DMS 273 treated with DMSO at 0.1 percent for 48 hours (cell line): ENCODE results near the gene LUZP2.

Source experiments
- DNase-seq: peaks from one replicate; lab custom pipeline; 2025; lab: John Stamatoyannopoulos, UW

The LUZP2 gene

DNA sequence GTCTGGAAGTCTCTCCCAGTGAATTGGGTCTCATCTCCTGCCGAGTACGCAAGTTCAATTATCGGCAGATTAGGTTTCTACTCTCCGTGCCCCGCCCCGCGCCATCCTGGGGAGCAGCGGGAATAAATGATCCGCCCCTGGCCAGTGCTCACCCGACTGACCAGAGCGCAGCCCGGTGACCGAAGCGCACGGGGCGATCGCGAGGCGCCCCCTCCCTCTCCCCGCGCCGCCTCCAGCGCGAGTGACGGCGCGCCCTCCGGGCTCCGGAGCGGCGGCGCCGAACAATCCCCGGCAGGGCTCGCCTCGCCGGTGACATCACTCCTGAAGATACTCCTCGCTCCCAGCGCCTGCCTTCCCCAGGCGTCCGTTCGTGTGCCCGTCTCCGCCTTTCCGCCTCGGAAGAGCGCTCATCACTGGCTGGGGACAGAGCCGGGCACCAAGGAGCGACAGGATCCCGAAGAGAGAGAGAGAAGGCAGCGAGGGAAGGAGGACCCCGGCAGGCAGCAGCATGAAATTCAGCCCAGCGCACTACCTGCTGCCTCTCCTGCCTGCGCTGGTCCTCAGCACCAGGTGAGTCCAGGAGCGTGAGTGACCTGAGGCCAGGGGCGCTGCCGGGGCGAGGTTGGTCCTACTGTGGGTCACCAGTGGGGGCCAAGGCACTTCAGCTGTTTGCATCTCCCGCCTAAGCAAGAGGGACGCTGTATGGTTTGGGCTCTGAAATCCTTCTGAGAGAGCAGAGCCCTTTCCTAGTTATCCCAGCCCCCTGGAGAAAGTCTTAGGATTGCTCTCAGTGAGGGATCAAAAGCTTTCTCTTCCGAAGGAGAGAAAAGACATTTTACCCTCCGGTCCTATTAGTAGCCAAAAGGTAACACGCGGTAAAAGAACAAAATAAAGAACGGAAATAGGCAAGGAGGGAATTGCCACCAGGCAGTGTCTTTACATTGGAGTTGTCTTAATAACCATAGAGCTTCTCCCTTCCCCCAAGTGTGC lies at the start of gene LUZP2:
LUZP2 (plus strand) TSS at position 318 of the 990 bp plus-strand sequence.
- DNase-seq, result no peak

DNA sequence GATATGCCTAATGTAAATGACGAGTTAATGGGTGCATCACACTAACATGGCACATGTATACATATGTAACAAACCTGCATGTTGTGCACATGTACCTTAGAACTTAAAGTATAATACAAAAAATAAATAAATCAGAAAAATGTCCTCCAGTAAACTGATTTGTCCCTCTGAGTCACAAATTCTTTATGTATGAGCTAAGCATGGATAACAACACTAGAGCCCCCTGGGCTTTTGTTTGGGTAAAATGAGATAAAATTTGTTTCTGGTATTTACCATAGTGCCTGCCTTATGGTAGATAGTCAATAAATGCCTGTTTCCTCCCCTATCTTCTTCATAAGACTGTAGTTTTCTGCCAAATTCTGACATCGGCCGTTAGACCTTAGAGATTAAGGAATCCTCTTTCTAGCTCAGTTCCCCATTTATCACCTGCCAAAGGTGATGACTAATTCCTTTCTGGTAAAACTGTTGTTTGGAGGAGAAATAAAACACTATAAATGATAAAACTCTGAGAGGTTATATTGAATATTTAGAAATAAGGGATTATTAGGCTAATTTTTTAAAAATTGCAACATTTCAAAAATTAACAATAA lies 43.6 kb upstream of the LUZP2 start:
- no peak for DNase-seq

DNA sequence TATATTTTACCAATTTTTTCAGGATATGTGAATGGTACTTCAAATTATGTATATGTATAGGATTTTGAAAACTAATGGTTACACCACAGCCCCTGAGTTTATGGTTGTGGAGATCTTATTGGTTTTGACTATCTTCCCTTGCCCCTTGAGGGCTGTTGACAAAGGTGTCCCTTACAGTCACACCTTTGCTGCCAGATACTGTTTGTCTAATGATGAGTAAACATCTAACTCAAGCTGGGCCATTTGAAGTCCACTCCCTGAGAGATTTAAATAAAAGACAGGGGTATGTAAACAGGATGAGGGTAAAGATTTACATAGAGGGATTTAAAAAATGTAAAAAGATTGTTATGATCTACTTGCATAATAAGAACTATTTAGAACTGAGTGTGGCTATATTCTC lies 38.9 kb upstream of the LUZP2 start:
- DNase-seq, result no peak

DNA sequence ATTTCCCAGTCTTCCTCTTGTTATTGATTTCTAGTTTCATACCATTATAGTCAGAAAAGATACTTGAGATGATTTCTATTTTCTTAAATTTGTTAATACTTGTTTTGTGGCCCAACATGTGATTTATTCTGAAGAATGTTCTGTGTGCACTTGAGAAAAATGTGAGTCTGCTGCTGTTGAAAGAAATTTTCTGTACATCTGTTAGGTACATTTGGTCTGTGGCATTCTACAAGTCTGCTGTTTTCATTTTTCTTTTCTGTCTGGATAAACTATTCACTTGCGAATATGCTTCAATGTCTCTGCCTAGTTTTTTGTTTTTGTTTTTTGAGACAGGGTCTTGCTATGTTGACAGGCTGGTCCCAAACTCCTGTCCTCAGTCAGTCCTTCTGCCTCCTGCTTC lies 26.4 kb upstream of the LUZP2 start:
- DNase-seq, result no peak

DNA sequence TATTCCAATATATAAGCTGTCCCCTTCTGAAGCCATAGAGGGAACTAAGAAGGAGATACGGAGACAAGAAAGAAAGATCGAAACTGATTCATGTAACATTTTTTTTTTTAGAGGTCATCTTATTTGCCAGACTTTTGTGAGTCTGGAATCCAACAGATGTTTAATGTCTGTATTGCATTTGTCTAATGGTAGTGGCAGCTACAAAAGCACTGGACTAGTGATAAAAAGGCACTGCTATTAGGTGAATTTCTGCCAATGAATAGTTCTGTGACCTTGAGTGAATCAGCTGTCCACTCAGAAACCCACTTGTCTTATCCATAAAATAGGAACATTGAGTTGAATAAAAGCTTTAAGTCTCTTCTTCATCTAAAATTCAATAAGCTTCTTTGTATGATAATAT lies 25.8 kb upstream of the LUZP2 start:
- DNase-seq, result no peak

DNA sequence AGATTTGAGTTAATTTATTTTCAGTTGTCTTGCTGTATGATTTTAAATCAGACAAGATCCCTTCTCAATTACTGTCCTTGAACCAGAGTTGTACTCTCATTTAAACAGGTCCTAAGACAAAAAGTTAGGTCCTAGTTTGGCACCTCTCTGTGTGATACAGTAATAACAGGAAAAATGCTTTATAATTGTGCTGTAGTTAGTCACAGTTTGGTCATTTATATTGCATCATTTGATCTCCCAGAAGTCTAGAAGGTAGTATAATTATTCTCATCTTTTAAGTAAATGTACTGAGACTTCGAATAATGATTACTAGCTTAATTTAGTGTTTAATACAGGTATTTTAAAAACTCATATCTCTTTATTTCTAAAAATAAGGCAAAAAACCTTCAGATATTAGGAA lies 18.1 kb upstream of the LUZP2 start:
- DNase-seq, result no peak

DNA sequence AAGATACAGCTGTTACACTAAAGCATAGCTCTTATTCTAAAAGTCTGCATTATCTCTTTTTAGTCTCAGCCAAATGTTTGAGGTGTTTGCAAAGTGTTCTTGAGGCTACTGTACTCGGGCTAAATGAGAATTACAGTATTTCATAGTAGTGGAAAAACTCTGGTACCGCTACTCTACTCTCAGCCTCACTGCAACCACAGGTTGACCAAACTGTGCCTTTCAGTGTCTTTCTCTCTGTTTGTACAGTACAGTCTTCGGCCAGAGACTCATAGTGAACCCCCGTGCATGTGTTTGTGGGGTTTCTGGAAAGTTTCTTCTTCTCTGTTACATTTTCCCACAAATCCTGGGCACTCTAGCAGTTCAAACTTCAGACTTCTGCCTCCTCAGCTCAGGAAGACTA lies 7.4 kb upstream of the LUZP2 start:
- no peak for DNase-seq

DNA sequence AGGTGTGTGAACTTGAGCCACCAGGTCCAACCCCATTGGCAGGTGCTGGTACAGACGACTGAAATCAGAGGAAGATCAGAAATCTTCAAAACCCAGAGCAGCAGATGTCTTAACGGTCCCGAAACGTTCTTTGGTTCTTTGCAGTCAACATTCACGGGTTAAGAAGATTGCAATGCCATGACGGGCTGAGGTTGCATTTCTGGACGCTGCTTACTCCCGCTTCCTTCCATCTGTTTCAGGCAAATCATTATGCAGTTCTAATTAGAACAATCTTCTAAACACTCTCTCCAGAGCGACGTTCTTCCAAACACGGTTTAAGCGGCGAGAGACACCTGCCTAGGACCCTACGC lies 492 bp upstream of the LUZP2 start:
- DNase-seq, result no peak

DNA sequence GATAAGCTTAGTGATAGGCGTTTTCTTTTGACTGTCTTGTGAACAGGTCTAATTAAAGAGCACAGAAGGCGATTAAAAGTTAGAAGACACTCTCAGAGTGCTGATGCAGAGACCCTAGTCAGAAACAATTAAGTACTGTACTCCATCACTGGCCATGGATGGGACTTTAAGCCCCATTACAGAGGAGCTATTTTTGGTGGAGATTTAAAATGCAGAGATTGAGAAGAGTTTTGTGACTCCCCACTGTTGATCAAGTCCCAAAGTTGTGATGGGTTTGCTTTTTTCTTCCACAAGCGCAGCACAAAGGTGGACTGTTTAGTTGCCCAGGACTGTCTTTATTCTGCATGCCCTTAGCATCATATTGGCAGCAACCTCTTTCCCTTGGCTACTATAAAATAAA lies 978 bp downstream of the LUZP2 start:
- no peak for DNase-seq

DNA sequence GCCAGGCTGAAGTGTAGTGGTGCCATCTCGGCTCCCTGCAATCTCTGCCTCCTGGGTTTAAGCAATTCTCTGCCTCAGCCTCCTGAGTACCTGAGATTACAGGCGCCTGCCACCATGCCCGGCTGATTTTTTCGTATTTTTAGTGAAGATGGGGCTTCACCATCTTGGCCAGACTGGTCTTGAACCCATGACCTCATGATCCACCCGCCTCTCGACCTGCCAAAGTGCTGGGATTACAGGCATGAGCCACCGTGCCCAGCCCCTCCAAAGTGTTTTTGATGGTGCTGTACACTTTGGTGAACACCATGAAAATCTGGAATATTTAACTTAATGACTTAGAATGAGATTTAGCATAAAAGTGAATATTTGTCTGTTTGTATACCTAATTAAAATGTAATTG lies 5.6 kb downstream of the LUZP2 start:
- no peak for DNase-seq

DNA sequence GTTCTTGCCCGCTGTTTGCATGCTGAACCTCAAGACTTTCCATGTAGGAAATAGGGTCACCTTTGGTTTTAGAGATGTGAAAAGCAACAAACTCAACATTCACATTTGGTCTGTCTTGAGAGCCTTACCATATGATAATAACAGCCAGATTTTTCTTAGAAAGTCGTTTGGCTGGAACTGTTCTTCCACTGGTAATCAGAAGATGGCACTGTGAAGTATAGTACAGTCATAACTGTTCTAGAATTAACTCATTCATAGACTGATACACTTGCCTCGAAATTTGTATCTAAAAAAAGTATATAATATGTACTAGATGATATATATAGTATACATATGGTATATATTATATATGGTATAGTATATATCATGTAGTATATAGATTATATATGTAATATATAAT lies 12.3 kb downstream of the LUZP2 start:
- no peak for DNase-seq

DNA sequence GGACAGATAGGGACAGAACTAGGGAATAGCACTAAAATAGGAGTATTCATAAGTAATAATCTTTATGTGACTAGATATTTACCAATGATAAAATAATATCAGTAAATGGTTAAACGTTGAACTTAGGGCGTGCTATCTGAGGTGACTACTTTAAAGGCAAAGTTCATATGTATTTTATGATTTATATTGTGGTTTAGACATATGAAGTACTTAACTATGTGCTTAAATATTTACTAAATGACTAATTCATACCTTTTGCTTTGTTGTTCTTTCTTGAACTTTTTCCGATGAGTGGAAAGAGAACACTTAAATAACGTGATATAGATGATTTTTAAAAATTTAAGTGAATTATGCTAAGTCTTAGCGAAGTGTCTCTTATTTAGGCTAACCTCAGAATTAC lies 14.7 kb downstream of the LUZP2 start:
- no peak for DNase-seq

DNA sequence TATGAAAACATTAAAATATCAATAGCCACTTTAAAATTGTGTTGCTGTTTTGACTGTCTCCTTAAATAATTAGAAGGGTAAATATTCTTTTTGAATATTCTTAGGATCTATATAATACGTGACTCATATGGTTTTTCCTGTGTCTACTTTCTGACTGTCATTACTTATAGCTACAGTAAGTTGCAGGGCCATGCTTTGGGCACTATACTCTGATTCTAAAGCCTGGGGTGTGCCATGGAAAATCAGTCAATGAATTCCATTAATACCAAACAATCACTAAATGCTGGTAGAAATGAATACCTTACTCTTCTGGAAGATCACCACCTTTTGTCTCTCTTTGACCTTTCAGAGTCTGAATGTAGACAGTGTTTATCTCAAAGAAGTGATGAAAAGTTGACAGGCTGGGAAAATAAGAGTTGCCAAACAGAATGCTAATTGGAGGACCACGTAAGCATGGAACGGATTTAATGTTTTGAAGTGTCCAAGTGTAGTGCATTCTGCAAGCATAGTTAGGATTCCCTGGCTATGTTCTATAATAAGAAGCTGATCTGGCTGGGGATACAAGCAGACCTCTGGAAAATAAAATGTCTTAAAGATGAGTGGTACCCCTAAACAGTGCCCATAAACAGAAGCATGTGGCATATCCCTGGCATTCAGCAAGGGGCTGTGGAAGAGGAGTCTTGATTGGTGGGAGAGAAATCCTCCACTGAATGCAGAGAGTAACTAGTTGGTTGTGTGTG lies 16.8 kb downstream of the LUZP2 start:
- no peak for DNase-seq

DNA sequence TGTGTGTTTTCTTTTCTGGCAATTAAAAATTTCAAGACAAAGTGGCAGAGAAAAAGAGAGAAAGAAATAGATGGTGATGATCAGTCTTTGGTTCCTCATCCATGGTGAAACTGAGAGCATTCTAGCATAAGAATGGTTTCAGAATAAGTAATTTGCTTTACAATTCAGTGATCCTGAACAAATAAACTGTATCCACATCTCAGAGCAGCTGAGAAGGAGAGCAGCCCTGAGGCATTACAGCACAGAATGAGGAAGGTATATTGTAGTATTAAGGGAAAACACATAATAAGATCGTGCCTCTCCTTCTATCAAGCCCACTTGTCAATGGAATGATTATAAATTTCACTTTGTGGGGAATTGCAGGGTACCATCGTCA lies 17.4 kb downstream of the LUZP2 start:
- no peak for DNase-seq

DNA sequence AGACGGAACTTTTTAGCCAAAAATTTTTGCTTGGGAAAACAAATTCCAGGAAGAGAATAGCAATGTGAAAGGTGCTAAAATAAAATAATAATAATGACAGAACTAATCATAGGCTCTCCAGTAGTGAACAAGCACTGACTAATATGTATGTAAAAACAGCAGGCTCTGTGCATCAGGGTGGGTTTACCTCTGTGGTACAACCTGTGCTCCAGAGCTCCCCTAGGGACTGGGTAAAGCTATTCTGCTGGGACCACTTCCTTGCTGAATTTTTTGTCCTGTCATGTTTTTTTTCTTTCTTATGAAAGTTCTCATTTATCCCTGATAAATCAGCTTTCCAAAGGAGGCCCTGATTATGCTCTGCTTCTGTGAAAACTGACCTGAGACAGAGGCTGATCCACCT lies 18.8 kb downstream of the LUZP2 start:
- DNase-seq, result no peak

DNA sequence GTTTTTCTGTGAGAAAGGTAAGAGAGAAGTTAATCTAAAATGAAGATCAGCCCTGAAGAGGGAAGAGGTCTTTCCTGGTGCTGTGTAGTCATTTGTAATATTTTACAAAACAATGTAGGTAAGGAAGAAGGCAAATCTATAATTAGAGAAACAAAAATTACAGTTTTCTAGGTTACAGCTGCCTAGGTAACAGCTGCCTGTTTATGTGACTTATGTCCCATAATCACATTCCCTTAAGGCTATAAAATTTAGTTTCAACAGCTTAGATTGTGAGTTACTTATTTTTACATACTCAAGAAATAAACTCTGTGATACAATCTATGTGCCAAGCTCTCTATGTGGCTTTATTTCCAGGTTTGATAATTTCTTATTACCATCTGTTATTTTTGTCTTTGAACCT lies 19.8 kb downstream of the LUZP2 start:
- DNase-seq, result no peak

DNA sequence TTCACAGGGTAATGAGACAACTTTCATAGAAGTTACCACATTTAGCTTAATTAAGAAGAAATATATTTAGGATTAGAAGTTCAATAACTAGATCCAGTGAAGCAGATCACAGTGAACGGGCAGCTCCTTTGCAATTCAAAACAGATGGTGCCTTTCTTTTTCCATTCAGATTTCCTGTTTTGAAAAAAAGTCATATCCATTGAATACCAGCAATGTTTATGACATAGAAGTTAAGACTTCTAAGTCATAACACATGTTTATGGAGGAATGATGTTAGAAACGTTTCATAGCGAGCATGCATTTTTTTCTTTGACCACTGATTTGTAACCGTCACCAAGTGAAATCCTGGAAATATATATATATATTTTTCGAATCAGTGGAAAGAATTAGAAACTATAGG lies 24.7 kb downstream of the LUZP2 start:
- DNase-seq, result no peak

DNA sequence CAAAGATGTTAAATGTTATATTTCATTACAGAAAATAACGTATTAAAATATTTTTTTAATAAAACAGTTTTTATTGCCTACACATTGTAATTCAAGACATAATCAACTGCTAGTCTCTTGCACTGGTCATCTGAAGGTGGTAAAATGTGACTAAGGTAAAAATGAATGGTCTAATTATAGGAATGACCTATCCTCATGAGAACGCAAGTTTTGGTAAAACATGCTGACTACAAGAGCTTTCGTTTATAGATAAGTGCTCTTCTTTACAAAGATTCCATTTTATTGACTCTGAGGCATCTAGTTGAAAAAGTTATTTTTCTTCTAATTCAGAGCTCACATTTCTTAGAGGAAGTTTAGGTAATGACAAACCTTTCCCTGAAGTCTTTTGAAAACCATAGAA lies 27.3 kb downstream of the LUZP2 start:
- no peak for DNase-seq

DNA sequence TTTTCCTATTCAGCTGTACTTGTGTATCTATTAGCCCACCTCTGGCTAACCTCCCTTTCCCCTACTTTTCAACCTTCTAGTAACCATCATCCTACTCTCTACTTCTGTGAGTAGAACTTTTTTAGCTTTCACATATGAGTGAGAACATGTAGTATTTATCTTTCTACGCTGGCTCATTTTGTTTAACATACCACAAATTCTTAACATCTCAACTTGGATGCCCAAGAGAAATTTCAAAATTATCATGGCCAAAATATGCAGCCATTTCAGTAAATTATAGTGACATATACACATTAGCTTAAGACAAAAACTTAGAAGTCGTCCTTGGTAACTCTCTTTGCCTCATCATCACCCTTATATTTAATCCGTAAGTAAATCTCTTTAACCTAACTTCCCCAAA lies 34.7 kb downstream of the LUZP2 start:
- DNase-seq, result no peak

DNA sequence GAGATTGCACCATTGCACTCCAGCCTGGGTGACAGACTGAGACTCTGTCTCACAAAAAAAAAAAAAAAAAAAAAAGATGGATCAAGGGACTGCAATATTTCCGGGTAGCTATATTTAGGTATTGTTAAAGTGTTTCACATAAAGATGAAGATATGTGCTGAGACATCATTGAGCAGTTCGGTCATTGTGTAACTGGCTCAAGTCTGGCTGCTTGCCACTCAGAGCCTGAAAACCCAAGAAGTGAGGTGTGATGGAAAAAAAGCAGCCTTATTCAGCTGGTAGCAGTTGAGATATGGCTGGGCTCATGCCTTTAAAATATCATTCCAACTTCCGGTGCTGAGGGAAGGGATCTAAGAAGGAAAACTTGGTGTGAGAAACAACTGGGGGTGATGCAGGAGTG lies 46.9 kb downstream of the LUZP2 start:
- DNase-seq, result no peak

DNA sequence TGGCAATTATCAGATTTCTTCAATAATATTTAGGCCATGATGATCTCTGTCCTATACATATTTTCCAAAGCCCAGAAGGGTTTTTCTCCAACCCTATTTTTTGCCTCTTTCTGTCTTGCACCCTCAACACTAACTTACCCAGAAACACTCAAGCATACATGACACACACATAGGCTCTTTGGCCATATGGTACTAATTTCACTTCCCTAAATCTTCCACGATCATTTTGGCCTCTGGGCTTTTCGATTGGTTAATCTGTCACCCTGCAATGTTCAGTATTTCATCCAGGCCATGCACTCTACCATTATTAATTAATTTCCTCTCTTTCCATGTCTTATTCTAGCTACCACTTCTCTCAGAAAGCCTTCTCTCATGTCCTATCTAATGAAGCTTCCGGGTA lies 59.8 kb downstream of the LUZP2 start:
- DNase-seq, result no peak

DNA sequence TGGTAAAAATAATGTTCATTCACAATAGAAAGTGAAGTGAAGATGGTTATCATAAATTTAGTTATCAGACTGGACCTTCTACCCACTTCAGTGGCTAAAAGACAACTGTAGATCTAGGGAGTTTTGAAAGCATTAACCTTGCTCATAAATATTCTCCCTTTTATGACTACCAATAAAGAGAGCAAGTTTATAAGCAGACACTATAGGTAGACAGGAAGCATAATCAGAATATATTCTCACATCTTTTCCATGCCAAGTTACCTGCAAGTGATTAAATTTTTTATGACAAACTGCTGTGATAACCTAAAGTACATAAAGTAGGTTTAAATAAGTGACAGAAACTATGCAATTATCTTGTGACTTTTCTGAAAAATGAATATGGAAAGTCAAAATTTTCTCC lies 62.5 kb downstream of the LUZP2 start:
- DNase-seq, result no peak

DNA sequence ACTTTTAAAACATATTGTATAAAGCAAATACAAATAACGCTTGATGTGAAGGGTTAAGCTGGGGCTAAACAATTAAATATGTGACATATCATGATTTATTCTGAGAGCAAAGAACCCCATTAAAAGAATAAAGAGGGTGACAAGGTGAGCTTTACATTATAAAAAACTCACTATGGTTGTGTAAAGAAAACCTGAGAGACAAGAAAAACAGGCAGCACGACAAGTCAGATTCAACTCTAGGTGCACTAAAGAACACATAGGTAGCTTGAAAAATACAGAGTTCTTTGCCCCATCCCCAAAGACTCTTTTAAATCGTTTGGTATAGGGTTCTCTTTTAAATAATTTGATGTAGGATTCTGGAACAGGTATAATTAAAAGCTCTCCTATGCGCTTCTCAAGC lies 63.5 kb downstream of the LUZP2 start:
- no peak for DNase-seq
